ENCODE data around the gene SFTPB.

The SFTPB gene

DNA sequence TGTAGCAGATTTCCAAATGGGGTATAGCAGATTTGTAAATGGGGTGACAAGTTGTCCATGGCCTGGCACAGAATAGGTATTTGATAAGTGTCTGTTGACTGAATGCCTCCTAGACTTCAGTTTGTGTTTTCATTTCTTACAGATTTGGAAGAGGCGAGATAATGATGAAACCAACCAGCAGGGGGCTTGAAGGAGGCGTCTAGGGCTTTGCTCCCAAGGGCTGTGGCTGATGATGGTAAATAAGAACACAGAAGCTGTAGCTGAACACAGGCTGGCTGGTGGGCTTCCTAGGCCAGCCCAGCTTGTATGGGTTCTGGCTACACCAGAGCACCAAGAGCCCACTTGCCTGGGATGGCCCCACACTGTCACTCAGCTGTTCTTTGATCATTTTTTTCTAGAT lies 19.4 kb downstream of the SFTPB start:
- no peak overlapping the region for H3K4me3 ChIP-seq (ENCODE audit: low read length)
- H3K36me3 ChIP-seq (ENCODE audit: control insufficient read depth, low read depth, low read length), result peaks cover 82% of the 10 kb centered on the region

DNA sequence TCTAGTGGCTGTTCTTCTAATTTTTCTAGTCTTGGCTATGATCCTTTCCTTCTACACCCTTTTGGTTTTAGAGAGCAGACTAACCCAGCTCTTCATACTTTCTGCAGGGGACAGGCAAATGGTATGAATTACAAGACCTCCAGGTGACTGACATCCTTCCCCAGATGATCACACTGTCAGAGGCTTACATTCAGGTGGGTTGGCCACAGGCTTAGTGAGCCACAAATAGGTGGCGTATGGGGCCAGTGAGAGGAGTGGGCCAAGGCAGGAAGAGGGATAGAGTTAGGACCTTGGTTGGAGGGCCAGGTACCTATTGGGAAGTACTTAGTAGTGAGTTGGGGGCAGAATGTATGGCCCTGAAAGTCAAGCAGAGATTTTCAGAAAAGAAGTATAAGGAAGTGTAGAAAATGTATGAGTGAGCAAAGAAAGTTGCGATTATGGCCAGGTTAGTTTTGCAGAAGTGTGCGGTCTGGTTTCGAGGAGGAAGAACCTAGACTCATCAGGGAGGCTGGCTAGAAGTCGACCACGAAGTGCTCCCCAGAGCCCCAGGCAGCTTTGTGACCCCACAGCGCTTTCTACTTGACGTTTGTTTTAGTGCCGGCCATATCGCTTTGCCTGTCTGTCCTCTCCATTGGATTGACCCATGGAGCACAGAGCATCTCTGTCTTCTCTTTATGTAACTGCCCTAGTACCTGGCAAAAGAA lies 20.0 kb downstream of the SFTPB start:
- Histone ChIP-seq H3K27ac (ENCODE audit: low read length) (no peak overlapping the region), H3K36me3 (ENCODE audit: control insufficient read depth, low read depth, low read length) (peaks cover 87% of the 10 kb centered on the region), H3K4me3 (ENCODE audit: low read length) (no peak overlapping the region), H3K9me3 (ENCODE audit: control insufficient read depth, low read depth, low read length) (no peaks in the 10 kb centered on the region), H3K27me3 (ENCODE audit: control insufficient read depth, insufficient read depth, low read length) (no peaks in the 10 kb centered on the region), H3K9ac (ENCODE audit: low read length) (no peak overlapping the region), H3K4me1 (ENCODE audit: control insufficient read depth, low read depth, low read length) (no peaks in the 10 kb centered on the region)

More for the DNA sequence above, 19.4 kb downstream of the SFTPB start:
- H3K9ac ChIP-seq (ENCODE audit: low read length), result no peak overlapping the region
- no peaks in the 10 kb centered on the region for H3K27me3 ChIP-seq (ENCODE audit: control insufficient read depth, insufficient read depth, low read length)
- H3K9me3 ChIP-seq (ENCODE audit: control insufficient read depth, low read depth, low read length), result no peaks in the 10 kb centered on the region
- no peaks in the 10 kb centered on the region for H3K4me1 ChIP-seq (ENCODE audit: control insufficient read depth, low read depth, low read length)
- no peak overlapping the region for H3K27ac ChIP-seq (ENCODE audit: low read length)

DNA sequence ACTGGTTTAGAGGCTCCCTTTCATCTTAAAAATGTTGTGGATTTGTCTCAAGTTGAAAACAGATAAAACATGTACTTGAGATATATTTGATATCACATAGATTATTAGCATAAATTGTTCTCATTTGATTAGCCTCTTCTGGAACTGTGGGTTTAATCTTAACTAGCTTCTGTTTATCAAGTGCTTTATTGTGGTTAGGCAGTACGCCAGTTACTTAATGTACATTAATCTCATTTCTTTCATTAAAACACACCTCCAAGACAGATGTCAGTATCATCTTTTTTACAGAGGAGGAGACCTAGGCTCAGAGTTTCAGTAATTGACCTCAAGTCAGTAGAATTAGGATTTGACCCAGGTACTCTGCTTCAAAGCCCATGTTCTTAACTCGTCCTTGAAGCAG lies 21.8 kb downstream of the SFTPB start:
- Histone ChIP-seq H3K9ac (ENCODE audit: low read length) (no peak overlapping the region), H3K9me3 (ENCODE audit: control insufficient read depth, low read depth, low read length) (no peaks in the 10 kb centered on the region), H3K36me3 (ENCODE audit: control insufficient read depth, low read depth, low read length) (peaks cover 94% of the 10 kb centered on the region), H3K4me1 (ENCODE audit: control insufficient read depth, low read depth, low read length) (no peaks in the 10 kb centered on the region), H3K27me3 (ENCODE audit: control insufficient read depth, insufficient read depth, low read length) (no peaks in the 10 kb centered on the region), H3K4me3 (ENCODE audit: low read length) (no peak overlapping the region), H3K27ac (ENCODE audit: low read length) (no peak overlapping the region)

DNA sequence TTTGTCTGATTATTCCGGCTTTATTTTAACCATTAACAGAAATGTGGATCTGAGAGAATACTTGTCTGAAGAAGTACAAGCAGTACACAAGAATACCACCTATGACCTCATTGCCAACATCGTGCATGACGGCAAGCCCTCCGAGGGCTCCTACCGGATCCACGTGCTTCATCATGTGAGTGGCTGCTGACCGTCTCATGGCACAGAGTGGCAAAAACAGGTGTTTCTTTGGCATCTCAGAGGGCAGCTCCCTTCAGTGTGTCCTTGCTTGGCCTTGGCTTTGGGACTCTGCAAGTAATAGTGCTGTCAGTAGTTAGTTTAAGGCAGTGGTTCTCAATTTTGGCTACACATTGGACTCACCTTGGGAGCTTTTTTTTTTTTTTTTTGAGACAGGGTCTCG lies 23.1 kb downstream of the SFTPB start:
- no peaks in the 10 kb centered on the region for H3K4me1 ChIP-seq (ENCODE audit: control insufficient read depth, low read depth, low read length)
- H3K9ac ChIP-seq (ENCODE audit: low read length), result no peak overlapping the region
- no peak overlapping the region for H3K4me3 ChIP-seq (ENCODE audit: low read length)
- H3K27me3 ChIP-seq (ENCODE audit: control insufficient read depth, insufficient read depth, low read length), result no peaks in the 10 kb centered on the region
- no peaks in the 10 kb centered on the region for H3K9me3 ChIP-seq (ENCODE audit: control insufficient read depth, low read depth, low read length)
- H3K27ac ChIP-seq (ENCODE audit: low read length), result no peak overlapping the region
- H3K36me3 ChIP-seq (ENCODE audit: control insufficient read depth, low read depth, low read length), result peaks cover 96% of the 10 kb centered on the region

DNA sequence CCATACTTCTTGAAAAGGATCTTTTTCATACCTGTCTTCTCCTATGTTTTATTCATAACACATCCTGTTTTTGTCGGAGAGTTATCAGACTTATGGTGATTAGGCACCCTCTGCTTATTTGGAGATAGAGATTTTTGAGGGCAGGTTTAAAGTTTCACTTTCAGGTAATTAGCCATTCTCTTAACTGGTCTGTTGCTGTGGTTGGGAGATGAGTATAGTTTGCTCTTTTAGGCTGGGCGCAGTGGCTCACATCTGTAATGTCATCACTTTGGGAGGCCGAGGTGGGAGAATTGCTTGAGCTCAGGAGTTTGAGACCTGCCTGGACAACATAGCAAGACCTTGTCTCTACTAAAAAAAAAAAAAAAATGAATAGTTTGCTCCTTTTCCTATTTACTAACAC lies 25.3 kb downstream of the SFTPB start:
- Histone ChIP-seq H3K27ac (ENCODE audit: low read length) (no peak overlapping the region), H3K4me3 (ENCODE audit: low read length) (no peak overlapping the region), H3K9me3 (ENCODE audit: control insufficient read depth, low read depth, low read length) (no peaks in the 10 kb centered on the region), H3K4me1 (ENCODE audit: control insufficient read depth, low read depth, low read length) (no peaks in the 10 kb centered on the region), H3K36me3 (ENCODE audit: control insufficient read depth, low read depth, low read length) (peaks cover 94% of the 10 kb centered on the region), H3K9ac (ENCODE audit: low read length) (no peak overlapping the region), H3K27me3 (ENCODE audit: control insufficient read depth, insufficient read depth, low read length) (no peaks in the 10 kb centered on the region)

DNA sequence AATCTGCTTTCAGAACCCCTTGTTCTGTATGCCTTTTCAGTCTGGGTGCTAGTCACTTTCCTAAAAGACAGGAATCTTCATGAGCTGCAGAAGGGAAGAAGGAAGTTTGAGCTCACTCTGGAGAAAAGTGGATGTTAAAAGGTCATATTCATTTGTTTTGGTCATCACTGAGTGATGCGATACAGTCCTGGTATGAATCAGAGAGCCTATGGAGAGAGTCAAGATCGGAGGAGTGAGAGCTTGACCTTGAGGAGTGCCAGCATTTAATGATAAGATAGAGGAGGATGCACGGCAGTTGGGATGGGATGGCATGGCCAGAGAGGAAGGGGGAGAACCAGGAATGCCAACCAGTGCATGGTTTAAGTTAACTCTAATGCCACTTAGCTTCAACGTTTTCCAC lies 32.4 kb downstream of the SFTPB start:
- H3K27me3 ChIP-seq (ENCODE audit: control insufficient read depth, insufficient read depth, low read length), result no peaks in the 10 kb centered on the region
- H3K36me3 ChIP-seq (ENCODE audit: control insufficient read depth, low read depth, low read length), result peaks cover 79% of the 10 kb centered on the region
- H3K27ac ChIP-seq (ENCODE audit: low read length), result no peak overlapping the region
- H3K9me3 ChIP-seq (ENCODE audit: control insufficient read depth, low read depth, low read length), result no peaks in the 10 kb centered on the region
- H3K4me1 ChIP-seq (ENCODE audit: control insufficient read depth, low read depth, low read length), result no peaks in the 10 kb centered on the region
- no peak overlapping the region for H3K4me3 ChIP-seq (ENCODE audit: low read length)
- H3K9ac ChIP-seq (ENCODE audit: low read length), result no peak overlapping the region

DNA sequence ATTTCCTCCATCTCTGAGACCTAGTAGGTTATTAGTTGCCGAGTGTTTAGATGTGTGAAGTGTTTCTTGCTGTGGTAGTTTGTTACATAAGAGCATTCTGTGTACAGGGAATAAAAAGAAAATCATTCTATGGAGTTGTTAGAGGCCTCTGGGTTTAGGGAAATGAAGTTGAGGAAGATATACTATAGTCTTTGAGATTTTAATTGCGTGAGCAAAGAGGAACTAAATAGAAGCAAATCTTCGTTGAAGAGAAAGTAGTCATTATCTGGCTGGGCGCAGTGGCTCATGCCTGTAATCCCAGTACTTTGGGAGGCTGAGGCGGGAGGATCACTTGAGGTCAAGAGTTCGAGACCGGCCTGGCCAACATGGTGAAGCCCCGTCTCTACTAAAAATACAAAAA lies 33.0 kb downstream of the SFTPB start:
- no peak overlapping the region for H3K4me3 ChIP-seq (ENCODE audit: low read length)
- peaks cover 81% of the 10 kb centered on the region for H3K36me3 ChIP-seq (ENCODE audit: control insufficient read depth, low read depth, low read length)

DNA sequence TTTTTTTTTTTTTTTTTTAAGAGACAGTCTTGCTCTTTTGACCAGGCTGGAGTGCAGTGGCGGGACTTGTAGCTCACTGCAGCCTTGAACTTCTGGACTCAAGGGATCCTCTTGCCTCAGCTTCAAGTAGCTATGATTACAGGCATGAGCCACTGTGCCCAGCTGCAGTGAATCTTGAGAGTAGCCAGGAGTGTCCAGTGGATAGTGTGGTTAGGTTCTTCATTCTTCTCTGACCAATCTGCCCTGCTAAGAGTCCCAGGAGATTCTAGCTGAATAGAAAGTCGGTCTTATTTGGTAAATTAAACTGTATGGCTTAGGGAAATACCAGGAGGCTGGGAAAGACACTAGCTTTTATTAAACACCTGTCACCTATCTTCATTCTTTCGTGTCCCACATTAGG lies 36.7 kb downstream of the SFTPB start:
- no peaks in the 10 kb centered on the region for H3K27me3 ChIP-seq (ENCODE audit: control insufficient read depth, insufficient read depth, low read length)
- H3K9ac ChIP-seq (ENCODE audit: low read length), result no peak overlapping the region
- no peak overlapping the region for H3K27ac ChIP-seq (ENCODE audit: low read length)
- H3K4me3 ChIP-seq (ENCODE audit: low read length), result no peak overlapping the region
- H3K36me3 ChIP-seq (ENCODE audit: control insufficient read depth, low read depth, low read length), result peaks cover 83% of the 10 kb centered on the region
- no peaks in the 10 kb centered on the region for H3K9me3 ChIP-seq (ENCODE audit: control insufficient read depth, low read depth, low read length)
- no peaks in the 10 kb centered on the region for H3K4me1 ChIP-seq (ENCODE audit: control insufficient read depth, low read depth, low read length)

More for the DNA sequence above, 33.0 kb downstream of the SFTPB start:
- Histone ChIP-seq H3K9me3 (ENCODE audit: control insufficient read depth, low read depth, low read length) (no peaks in the 10 kb centered on the region), H3K9ac (ENCODE audit: low read length) (no peak overlapping the region), H3K4me1 (ENCODE audit: control insufficient read depth, low read depth, low read length) (no peaks in the 10 kb centered on the region), H3K27ac (ENCODE audit: low read length) (no peak overlapping the region), H3K27me3 (ENCODE audit: control insufficient read depth, insufficient read depth, low read length) (no peaks in the 10 kb centered on the region)

DNA sequence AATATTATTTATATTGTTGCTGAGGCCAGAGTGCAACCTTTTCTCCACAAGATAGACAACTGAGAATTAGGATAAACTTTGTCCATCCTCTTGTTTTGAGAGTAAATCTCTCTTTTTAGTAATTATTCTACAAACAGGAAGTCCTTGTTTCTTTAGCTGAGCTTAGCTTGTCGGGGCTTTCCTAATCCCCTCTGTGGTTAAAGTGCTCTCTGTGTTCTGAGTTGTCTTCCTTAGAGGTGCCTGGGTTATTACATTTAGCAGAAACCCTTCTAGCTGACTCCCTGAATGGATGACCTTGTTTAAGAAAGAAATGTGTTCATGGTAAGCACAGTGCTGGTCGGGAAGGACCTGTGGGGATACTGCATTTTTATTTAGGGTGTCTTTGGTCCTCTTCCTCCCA lies 39.3 kb downstream of the SFTPB start:
- Histone ChIP-seq H3K27me3 (ENCODE audit: control insufficient read depth, insufficient read depth, low read length) (no peaks in the 10 kb centered on the region), H3K4me3 (ENCODE audit: low read length) (no peak overlapping the region), H3K9ac (ENCODE audit: low read length) (no peak overlapping the region), H3K4me1 (ENCODE audit: control insufficient read depth, low read depth, low read length) (no peaks in the 10 kb centered on the region), H3K27ac (ENCODE audit: low read length) (no peak overlapping the region), H3K9me3 (ENCODE audit: control insufficient read depth, low read depth, low read length) (no peaks in the 10 kb centered on the region), H3K36me3 (ENCODE audit: control insufficient read depth, low read depth, low read length) (peaks cover 89% of the 10 kb centered on the region)

DNA sequence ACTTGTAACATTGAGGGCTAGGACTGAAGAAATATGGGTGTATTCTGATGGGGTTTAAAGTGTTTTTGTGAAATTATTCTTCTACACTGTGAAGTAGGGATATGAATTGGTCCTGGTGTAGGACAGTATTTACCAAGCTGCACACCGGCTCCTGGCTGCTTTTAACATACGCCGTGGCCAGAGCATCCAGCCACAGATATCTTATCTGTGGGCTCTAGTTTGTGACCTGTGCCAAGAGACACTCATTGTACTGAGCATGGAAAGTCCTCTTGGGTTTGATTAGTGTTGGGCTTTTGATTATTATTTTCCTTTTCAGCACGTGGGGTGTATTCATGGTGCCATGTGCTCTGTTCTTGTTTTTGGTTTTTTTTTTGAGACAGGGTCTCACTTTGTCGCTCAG lies 44.0 kb downstream of the SFTPB start:
- Histone ChIP-seq H3K27ac (ENCODE audit: low read length) (no peak overlapping the region), H3K36me3 (ENCODE audit: control insufficient read depth, low read depth, low read length) (peaks cover 95% of the 10 kb centered on the region), H3K27me3 (ENCODE audit: control insufficient read depth, insufficient read depth, low read length) (no peaks in the 10 kb centered on the region), H3K4me3 (ENCODE audit: low read length) (no peak overlapping the region), H3K9ac (ENCODE audit: low read length) (no peak overlapping the region), H3K4me1 (ENCODE audit: control insufficient read depth, low read depth, low read length) (no peaks in the 10 kb centered on the region), H3K9me3 (ENCODE audit: control insufficient read depth, low read depth, low read length) (no peaks in the 10 kb centered on the region)

DNA sequence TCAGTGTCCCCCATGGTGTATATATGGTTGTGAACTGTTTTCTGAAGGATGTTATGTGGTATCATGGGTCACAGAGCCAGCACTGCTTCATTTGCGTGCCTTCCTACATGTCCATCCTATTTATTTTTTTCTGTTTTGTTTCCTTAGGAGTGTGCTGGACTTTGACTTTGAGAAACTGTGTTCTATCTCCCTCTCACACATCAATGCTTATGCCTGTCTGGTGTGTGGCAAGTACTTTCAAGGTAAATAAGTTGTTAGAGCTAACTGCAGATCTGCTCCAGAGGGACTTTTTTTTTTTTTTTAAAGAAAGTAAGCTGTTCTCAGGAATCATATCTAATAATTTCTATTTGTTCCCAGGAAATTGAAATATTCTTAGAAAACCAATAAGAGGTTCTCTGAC lies 46.7 kb downstream of the SFTPB start:
- peaks cover 6% of the 10 kb centered on the region for H3K4me1 ChIP-seq (ENCODE audit: control insufficient read depth, low read depth, low read length)
- H3K36me3 ChIP-seq (ENCODE audit: control insufficient read depth, low read depth, low read length), result peaks cover 77% of the 10 kb centered on the region

DNA sequence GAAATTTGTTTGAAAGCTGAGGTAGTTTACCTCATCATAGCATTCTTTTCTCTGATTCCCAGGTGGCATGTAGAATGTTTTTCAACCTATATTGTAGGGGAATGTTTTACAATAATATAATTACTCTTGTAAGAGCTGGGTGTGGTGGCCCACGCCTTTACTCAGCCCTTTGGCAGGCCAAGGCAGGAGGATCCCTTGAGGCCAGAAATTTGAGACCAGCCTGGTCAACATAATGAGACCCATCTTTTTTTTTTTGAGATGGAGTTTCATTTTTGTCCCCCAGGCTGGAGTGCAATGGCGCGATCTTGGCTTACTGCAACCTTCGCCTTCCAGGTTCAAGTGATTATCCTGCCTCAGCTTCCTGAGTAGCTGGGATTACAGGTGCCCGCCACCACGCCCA lies 48.4 kb downstream of the SFTPB start:
- peaks cover 6% of the 10 kb centered on the region for H3K4me1 ChIP-seq (ENCODE audit: control insufficient read depth, low read depth, low read length)
- no peak overlapping the region for H3K9ac ChIP-seq (ENCODE audit: low read length)
- peaks cover 60% of the 10 kb centered on the region for H3K36me3 ChIP-seq (ENCODE audit: control insufficient read depth, low read depth, low read length)

More for the DNA sequence above, 46.7 kb downstream of the SFTPB start:
- H3K9me3 ChIP-seq (ENCODE audit: control insufficient read depth, low read depth, low read length), result no peaks in the 10 kb centered on the region
- no peak overlapping the region for H3K27ac ChIP-seq (ENCODE audit: low read length)
- H3K4me3 ChIP-seq (ENCODE audit: low read length), result no peak overlapping the region
- H3K9ac ChIP-seq (ENCODE audit: low read length), result no peak overlapping the region
- no peaks in the 10 kb centered on the region for H3K27me3 ChIP-seq (ENCODE audit: control insufficient read depth, insufficient read depth, low read length)

More for the DNA sequence above, 48.4 kb downstream of the SFTPB start:
- Histone ChIP-seq H3K27me3 (ENCODE audit: control insufficient read depth, insufficient read depth, low read length) (no peaks in the 10 kb centered on the region), H3K9me3 (ENCODE audit: control insufficient read depth, low read depth, low read length) (no peaks in the 10 kb centered on the region), H3K27ac (ENCODE audit: low read length) (no peak overlapping the region), H3K4me3 (ENCODE audit: low read length) (no peak overlapping the region)

All from iPS-18a (cell line).